ENCODE measurements around the gene SCN5A. TPM values are rescaled to one million over a fixed set of nuclear protein-coding genes. Genes with fewer than 3 reads are reported as not detected.

Gene SCN5A
- total and polyA plus RNA-seq, 2 of the 13 experiments (the other 11 are each of a cell fraction or from before 2014, with no cell fraction given) = 0.22 TPM; not detected in 1

DNA sequence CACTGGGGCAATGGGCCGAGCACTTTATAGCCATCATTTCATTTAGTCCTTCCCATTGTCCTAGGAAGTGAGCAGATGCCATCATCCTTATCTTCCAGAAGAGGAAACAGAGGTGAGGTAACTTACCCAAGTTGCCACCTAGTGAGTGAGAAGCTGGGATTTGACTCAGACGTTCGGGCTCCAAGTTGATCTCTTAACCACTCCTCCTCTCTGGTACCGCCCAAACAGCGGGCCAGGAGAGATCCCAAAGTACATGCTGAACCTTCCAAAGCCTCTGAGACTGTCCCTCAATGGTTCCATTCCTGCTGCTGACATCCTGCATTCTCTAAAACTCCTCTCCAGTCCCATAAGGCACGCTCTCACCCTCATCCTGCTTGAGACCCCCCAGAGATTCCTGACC, 97.1 kb downstream of the SCN5A start:
- Histone ChIP-seq H3K9me3 (ENCODE audit: low read length) (no peaks in the 10 kb centered on the region), H3K4me2 (ENCODE audit: low read depth, low read length) (no peak overlapping the region), H3K27ac (ENCODE audit: extremely low read length, insufficient read depth, low read length) (no peak overlapping the region), H3K4me3 (replicated peaks in 1 of 3; ENCODE audit: insufficient read depth in 1 of 3, low read depth in 2 of 3, low read length in 3 of 3) (no peak overlapping the region), H3K4me1 (ENCODE audit: insufficient read depth, low read length) (no peaks in the 10 kb centered on the region), H3K9ac (ENCODE audit: insufficient read depth, low read depth, low read length) (no peak overlapping the region), H3K79me2 (ENCODE audit: insufficient read depth, low read length) (no peaks in the 10 kb centered on the region), H3K27me3 (ENCODE audit: control insufficient read depth in 1 of 2, insufficient read depth in 2 of 2, low read length in 2 of 2) (peaks cover 2 to 44% of the 10 kb centered on the region in 2 experiments; a peak in 4 of 5 replicates), H4K20me1 (ENCODE audit: insufficient read depth, low read length) (no peaks in the 10 kb centered on the region), H2AFZ (ENCODE audit: low read length) (no peak overlapping the region), H3K36me3 (replicated peaks in 1 of 2; ENCODE audit: control insufficient read depth in 1 of 2, insufficient read depth in 2 of 2, low read length in 2 of 2) (no peaks in the 10 kb centered on the region)
- in situ Hi-C loops (cut with HindIII; ENCODE audit: extremely low pct_ligation_motif_present, low pct_unique_long_range_greater_than_20kb) (no loop called here), intact Hi-C loops (cut with micrococcal nuclease; ENCODE audit: unreplicated experiment) (no loop called here)
- DNase-seq (ENCODE audit: low spot score) (no peak), FAIRE-seq (no peak), ATAC-seq (no peak)
- ChIA-PET CTCF (ENCODE audit: low intra/inter-chr PET ratio, low total read pairs) (no interaction called here), POLR2A (no interaction called here)
- no TSS peak for BruUV-seq (replicated peaks)
- WGBS (ENCODE audit: low lambda C conversion rate) = 9% methylated on average over 6 of the region's 6 CpGs
- TF ChIP-seq SP5 (CRISPR knock-in tag; IDR thresholded peaks at IDR 0.05; ENCODE audit: borderline replicate concordance, low read depth) = no peak
- TF ChIP-seq ZNF598 (CRISPR knock-in tag; IDR thresholded peaks at IDR 0.05; ENCODE audit: borderline replicate concordance) = no peak
- TF ChIP-seq KDM5A (IDR thresholded peaks at IDR 0.05; ENCODE audit: borderline replicate concordance, low read length) = no peak
- TF ChIP-seq, protein P1, sequence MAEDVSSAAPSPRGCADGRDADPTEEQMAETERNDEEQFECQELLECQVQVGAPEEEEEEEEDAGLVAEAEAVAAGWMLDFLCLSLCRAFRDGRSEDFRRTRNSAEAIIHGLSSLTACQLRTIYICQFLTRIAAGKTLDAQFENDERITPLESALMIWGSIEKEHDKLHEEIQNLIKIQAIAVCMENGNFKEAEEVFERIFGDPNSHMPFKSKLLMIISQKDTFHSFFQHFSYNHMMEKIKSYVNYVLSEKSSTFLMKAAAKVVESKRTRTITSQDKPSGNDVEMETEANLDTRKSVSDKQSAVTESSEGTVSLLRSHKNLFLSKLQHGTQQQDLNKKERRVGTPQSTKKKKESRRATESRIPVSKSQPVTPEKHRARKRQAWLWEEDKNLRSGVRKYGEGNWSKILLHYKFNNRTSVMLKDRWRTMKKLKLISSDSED (CRISPR knock-in tag; IDR thresholded peaks at IDR 0.05) = no peak
- TF ChIP-seq TMF1 (CRISPR knock-in tag; IDR thresholded peaks at IDR 0.05; ENCODE audit: low read depth) = no peak
- TF ChIP-seq MXI1 (IDR thresholded peaks at IDR 0.05; ENCODE audit: borderline replicate concordance, low read depth, low read length) = no peak
- TF ChIP-seq DR1 (CRISPR knock-in tag; IDR thresholded peaks at IDR 0.05) = no peak
